Activated T-helper 1 cell treated with anti-CD3 and anti-CD28 coated beads, Interleukin-12 subunit alpha, Interleukin-12 subunit beta, Interleukin-2, Interleukin-4 antibody, amounts not matched to agents 30 ng/mL and 10 ng/mL and 1 ng/mL, durations not matched to agents 14 hours and 24 hours and 36 hours (primary cell): Measurements from ENCODE around the gene TMA7. TPM values are rescaled to one million over a fixed set of nuclear protein-coding genes. Genes with fewer than 3 reads are reported as not detected.
"Not testable (repeated sequence)": the region's sequence is repeated elsewhere in the genome, so short reads cannot be mapped to it uniquely, and the experiment has no call there.

ENCODE experiments used
- DNase-seq: peaks from one replicate; pipeline ENCODE4 v3.0.0; 2021; ENCODE audit warnings: low spot score
- H3K27ac Mint-ChIP-seq: one replicate; pipeline ENCODE4 v1.8.0; 2021; ENCODE audit warnings: mild to moderate bottlenecking, mixed read lengths
- H3K27me3 Mint-ChIP-seq: one replicate; pipeline ENCODE4 v1.8.0; 2022; ENCODE audit warnings: mild to moderate bottlenecking, moderate library complexity, mixed read lengths; ENCODE audit not compliant: insufficient read depth
- H3K36me3 Mint-ChIP-seq: one replicate; pipeline ENCODE4 v1.8.0; 2021; ENCODE audit warnings: low read depth, mixed read lengths
- H3K4me1 Mint-ChIP-seq: one replicate; pipeline ENCODE4 v1.8.0; 2021; ENCODE audit warnings: low read depth, mixed read lengths
- H3K4me3 Mint-ChIP-seq: one replicate; pipeline ENCODE4 v1.8.0; 2021; ENCODE audit warnings: mild to moderate bottlenecking, moderate library complexity, mixed read lengths
- H3K9me3 Mint-ChIP-seq: one replicate; pipeline ENCODE4 v1.8.0; 2021; ENCODE audit warnings: mixed read lengths
- intact Hi-C: fragments of 100-400 bp; cut with micrococcal nuclease; formaldehyde crosslinking; loops from one replicate; pipeline ENCODE4 v1.15.1; 2024
- total RNA-seq: library from RNA; stranded (reverse); gene quantifications from 2 replicates; pipeline ENCODE4 v1.2.3, GENCODE V29; 2022

The TMA7 gene
- total RNA-seq, 1 donor from 2014 or later: 262 TPM

DNA sequence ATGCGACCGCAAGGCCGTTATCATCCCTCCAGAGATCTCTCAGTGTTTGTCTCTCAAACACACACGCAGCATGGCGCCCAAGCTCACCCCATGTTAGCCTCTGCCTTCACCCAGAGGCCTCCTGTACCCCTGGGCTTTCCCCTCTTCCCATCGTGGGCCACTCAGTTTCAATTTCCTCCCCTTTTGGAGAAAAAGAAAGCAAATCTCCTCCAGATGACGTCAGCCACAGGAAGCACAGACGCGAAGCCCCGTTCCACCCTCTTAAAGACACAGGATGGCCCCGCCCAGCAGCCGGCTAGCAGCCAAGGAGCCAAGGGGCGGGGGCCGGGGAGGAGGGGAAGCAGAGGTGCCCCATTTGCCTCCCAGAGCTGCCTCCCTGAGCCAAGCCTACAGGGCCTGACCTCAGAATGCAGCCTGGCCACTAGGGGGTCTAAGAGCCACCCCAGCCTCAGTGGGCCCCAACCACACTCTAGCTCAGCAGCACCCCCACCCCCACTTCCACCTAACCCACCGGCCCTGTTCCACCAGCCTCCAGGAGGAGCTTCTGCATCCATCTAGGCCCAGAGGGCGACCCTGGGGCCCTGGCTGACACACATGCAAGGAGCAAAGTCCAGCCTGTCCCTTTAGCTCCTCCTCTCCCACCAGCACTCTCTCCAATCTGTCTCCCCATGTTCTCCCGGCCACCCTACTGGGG is 33.0 kb downstream of the TMA7 start:
- Mint-ChIP-seq H3K36me3 (peaks cover 30% of the 10 kb centered on the region), H3K4me3 (peak overlapping the region; percentile 82), H3K9me3 (no peaks in the 10 kb centered on the region), H3K4me1 (peaks cover 64% of the 10 kb centered on the region), H3K27me3 (no peaks in the 10 kb centered on the region), H3K27ac (peak overlapping the region; percentile 95)
- peak; percentile 94 for DNase-seq
- intact Hi-C loops: loop anchor here (1.0 to 10.0 kb wide), 9 partner anchors 8 to 688 kb away; partner anchors contain the start of genes ATRIP, SHISA5, SLC25A20 and SLC26A6

DNA sequence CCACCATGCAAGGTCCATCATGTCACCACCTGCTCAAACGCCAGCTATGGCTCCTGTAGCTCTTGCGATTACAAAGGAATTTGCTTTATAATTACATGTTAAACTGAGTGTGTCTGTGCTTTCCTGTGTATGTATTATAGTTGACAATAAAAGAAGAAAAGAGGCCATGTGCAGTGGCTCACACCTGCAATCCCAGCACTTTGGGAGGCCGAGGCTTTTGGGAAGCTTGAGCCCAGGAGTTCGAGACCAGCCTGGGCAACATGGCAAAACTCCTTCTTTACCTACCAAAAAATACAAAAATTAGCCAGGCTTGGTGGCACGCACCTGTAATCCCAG is 33.5 kb downstream of the TMA7 start:
- H3K27ac Mint-ChIP-seq: peak overlapping the region; percentile 95
- peak overlapping the region; percentile 82 for H3K4me3 Mint-ChIP-seq
- peaks cover 64% of the 10 kb centered on the region for H3K4me1 Mint-ChIP-seq
- intact Hi-C loops: loop anchor here (1.0 to 10.0 kb wide), 9 partner anchors 8 to 689 kb away; partner anchors contain the start of genes ATRIP, SHISA5, SLC25A20 and SLC26A6
- peaks cover 29% of the 10 kb centered on the region for H3K36me3 Mint-ChIP-seq
- no peak for DNase-seq
- H3K27me3 Mint-ChIP-seq: no peaks in the 10 kb centered on the region
- no peaks in the 10 kb centered on the region for H3K9me3 Mint-ChIP-seq

DNA sequence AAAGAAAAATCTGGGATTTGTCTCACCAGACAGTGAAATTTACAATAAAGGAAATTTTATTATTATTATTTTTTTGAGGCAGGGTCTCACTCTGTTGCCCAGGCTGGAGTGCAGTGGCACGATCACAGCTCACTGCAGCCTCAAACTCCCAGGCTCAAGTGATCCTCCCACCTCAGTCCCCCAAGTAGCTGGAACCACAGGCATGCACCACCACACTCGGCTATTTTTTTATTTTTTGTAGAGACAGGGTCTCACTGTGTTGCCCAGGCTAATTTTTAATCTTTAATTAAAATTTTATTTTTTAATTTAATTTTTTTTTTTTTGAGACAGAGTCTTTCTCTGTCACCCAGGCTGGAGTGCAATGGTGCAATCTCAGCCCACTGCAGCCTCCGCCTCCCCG is 34.0 kb downstream of the TMA7 start:
- DNase-seq, H3K9me3 Mint-ChIP-seq, H3K4me3 Mint-ChIP-seq, H3K27me3 Mint-ChIP-seq: not testable (repeated sequence)
- peak overlapping the region; percentile 95 for H3K27ac Mint-ChIP-seq
- H3K4me1 Mint-ChIP-seq: peaks cover 64% of the 10 kb centered on the region
- H3K36me3 Mint-ChIP-seq: peaks cover 24% of the 10 kb centered on the region
- intact Hi-C loops: loop anchor here (5.0 to 10.0 kb wide), 3 partner anchors 37 to 689 kb away; partner anchors contain the start of genes SLC25A20 and SMARCC1

DNA sequence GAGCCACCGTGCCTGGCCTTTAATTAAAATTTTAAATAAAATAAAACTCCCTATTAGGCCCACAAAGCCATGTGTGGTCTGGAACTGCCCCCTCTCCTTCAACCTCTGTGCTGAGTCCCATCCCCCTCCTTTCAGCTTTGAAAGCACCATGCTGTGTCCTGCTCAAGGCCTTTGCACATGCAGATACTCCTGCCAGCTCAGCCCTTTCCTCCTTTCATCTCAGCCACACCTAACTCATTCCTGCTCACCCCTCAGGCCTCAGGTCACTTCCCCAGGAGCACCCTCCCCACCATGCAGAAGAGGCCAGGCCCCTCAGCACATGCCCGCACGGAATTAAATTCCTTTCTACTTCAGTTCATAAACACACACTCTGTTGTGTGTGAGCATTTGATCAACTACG is 34.6 kb downstream of the TMA7 start:
- peak overlapping the region; percentile 51 for H3K4me3 Mint-ChIP-seq
- peaks cover 63% of the 10 kb centered on the region for H3K4me1 Mint-ChIP-seq
- peak overlapping the region; percentile 82 for H3K27ac Mint-ChIP-seq
- intact Hi-C loops: loop anchor here (5.0 to 10.0 kb wide), 3 partner anchors 37 to 690 kb away; partner anchors contain the start of genes SLC25A20 and SMARCC1
- peaks cover 21% of the 10 kb centered on the region for H3K36me3 Mint-ChIP-seq
- no peaks in the 10 kb centered on the region for H3K27me3 Mint-ChIP-seq
- DNase-seq: no peak
- no peaks in the 10 kb centered on the region for H3K9me3 Mint-ChIP-seq

- H3K27me3 Mint-ChIP-seq: no peaks in the 10 kb centered on the region
- H3K9me3 Mint-ChIP-seq: no peaks in the 10 kb centered on the region
- no peak overlapping the region for H3K4me3 Mint-ChIP-seq
- H3K27ac Mint-ChIP-seq: peak overlapping the region; percentile 82
- DNase-seq: no peak
- intact Hi-C loops: loop anchor here (10.0 kb wide), 2 partner anchors 420 to 690 kb away; partner anchors contain the start of genes SLC25A20 and SMARCC1
- peaks cover 18% of the 10 kb centered on the region for H3K36me3 Mint-ChIP-seq
- H3K4me1 Mint-ChIP-seq: peaks cover 61% of the 10 kb centered on the region
Observed at GRCh38 chr3:48475188-48475587, 35.1 kb downstream of the TMA7 start.

GRCh38 chr3:48476426-48477053 is 36.5 kb downstream of the TMA7 start:
- DNase-seq: no peak
- Mint-ChIP-seq H3K9me3 (no peaks in the 10 kb centered on the region), H3K4me1 (peaks cover 60% of the 10 kb centered on the region), H3K27ac (peak overlapping the region; percentile 92), H3K4me3 (peak overlapping the region; percentile 78), H3K36me3 (peaks cover 18% of the 10 kb centered on the region), H3K27me3 (no peaks in the 10 kb centered on the region)
- intact Hi-C loops: loop anchor here (10.0 kb wide), 2 partner anchors 418 to 692 kb away; partner anchors contain the start of genes SLC25A20 and SMARCC1

DNA sequence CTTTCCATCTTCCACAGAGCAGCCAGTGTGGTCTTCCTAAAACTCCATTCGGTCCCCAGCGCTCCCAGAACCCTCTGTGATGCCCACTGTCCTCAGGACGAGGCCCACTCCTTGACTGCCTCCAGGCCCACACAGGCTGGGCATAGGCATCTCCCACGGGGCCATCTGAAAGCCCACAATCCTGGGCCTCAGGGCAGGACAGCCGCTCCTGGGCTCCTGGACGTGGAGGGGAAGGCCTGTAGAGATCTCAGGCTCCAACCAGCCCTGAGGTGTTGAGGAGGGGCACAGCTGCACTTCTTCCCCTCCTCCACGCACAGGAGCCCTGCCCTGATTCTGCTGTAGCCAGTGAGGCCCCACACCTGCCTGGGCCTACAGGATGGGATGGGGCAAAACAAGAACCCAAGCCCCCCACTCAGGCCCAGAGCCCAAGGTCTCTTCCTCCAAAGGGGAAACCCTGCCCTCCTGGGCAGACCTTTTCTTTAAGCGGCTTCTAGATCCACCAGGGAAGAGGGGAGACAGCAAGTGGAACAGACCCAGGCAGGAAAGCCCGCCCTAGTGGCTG is 38.0 kb downstream of the TMA7 start:
- Mint-ChIP-seq H3K4me3 (peak overlapping the region; percentile 78), H3K36me3 (peaks cover 14% of the 10 kb centered on the region), H3K27me3 (no peaks in the 10 kb centered on the region), H3K4me1 (peaks cover 54% of the 10 kb centered on the region), H3K27ac (peak overlapping the region; percentile 92), H3K9me3 (no peaks in the 10 kb centered on the region)
- no peak for DNase-seq
- intact Hi-C loops: loop anchor here (10.0 kb wide), 2 partner anchors 417 to 693 kb away; partner anchors contain the start of genes SLC25A20 and SMARCC1

DNA sequence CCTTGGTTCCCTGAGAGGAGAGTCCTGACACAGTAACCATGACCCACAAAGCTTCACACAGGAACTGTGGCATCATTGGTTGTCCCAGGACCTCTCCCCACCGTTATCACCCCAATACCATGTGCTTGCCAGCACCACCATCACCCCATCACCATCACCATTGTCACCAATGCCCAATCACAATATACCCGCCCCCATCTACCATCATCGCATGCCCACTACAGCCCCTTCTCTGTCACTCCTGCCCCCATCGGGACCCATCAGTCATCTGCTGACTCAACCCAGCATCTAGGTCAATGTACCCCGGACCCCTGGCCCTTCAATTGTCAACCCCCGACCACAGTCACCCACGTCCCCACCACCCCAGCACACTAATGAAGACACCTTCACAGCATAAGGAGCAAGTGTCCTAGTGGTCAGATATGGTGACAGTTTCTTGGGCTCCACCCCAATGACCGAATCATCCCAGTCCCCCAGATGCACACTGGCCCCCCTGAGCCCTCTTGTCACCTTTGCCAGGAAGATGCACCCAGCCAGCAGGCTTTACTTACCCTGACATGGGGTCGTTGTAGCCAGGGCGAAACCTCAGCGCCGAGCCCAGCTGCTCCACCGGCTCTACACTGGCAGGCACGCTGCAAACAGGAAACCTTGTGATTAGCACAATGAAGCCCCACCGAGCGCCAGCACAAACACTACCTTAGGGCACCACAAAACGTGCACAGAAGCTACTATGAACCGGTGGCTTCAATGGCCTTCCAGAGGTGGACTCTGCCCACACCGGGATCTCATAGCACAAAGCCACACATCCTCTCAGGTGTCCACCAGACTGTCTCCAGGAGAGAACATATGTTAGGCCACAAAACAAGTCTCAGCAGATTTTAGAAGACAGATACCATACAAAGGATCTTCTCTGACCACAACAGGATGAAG is 38.8 kb downstream of the TMA7 start:
- Mint-ChIP-seq H3K36me3 (peaks cover 14% of the 10 kb centered on the region), H3K27ac (peak overlapping the region; percentile 92), H3K9me3 (no peaks in the 10 kb centered on the region), H3K4me3 (peak overlapping the region; percentile 78), H3K27me3 (no peaks in the 10 kb centered on the region), H3K4me1 (peaks cover 46% of the 10 kb centered on the region)
- peak; percentile 50 for DNase-seq
- intact Hi-C loops: loop anchor here (1.0 to 10.0 kb wide), 3 partner anchors 25 to 694 kb away; partner anchors contain the start of genes SHISA5, SLC25A20 and SMARCC1

GRCh38 chr3:48480891-48481290 is 40.8 kb downstream of the TMA7 start:
- H3K9me3 Mint-ChIP-seq, H3K27me3 Mint-ChIP-seq, intact Hi-C loops, H3K4me3 Mint-ChIP-seq, H3K27ac Mint-ChIP-seq, DNase-seq, H3K36me3 Mint-ChIP-seq: not testable (repeated sequence)
- H3K4me1 Mint-ChIP-seq: peaks cover 33% of the 10 kb centered on the region

DNA sequence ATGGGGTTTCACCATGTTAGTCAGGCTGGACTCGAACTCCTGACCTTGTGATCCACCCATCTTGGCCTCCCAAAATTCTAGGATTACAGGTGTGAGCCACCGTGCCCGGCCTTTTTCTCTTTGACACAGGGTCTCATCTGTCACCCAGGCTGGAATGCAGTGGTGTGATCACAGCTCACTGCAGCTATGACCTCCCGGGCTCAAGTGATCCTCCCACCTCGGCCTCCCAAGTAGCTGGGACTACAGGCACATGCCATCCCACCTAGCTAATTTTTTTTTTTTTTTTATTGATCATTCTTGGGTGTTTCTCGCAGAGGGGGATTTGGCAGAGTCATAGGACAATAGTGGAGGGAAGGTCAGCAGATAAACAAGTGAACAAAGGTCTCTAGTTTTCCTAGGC is 42.8 kb downstream of the TMA7 start:
- H3K36me3 Mint-ChIP-seq, DNase-seq, H3K27me3 Mint-ChIP-seq, H3K9me3 Mint-ChIP-seq, intact Hi-C loops, H3K27ac Mint-ChIP-seq, H3K4me3 Mint-ChIP-seq: not testable (repeated sequence)
- H3K4me1 Mint-ChIP-seq: peaks cover 23% of the 10 kb centered on the region

- Mint-ChIP-seq H3K9me3 (no peaks in the 10 kb centered on the region), H3K27ac (no peak overlapping the region), H3K4me1 (no peaks in the 10 kb centered on the region), H3K27me3 (no peaks in the 10 kb centered on the region), H3K4me3 (no peak overlapping the region), H3K36me3 (peaks cover 12% of the 10 kb centered on the region)
- no peak for DNase-seq
- intact Hi-C loops: no loop called here
Observed at GRCh38 chr3:48486952-48487351, 46.9 kb downstream of the TMA7 start.
